Activated CD4-positive, alpha-beta T cell treated with anti-CD3 and anti-CD28 coated beads for 24 hours (primary cell): ENCODE results near the gene CHI3L1.

Experiments
- DNase-seq, 2 donors: peaks; one replicate each; pipeline ENCODE4 v3.0.0-alpha.2; 2020; ENCODE audit warnings: low read depth in 2 of 2

Gene CHI3L1

GRCh38 chr1:203168991-203169390, 17.5 kb downstream of the CHI3L1 start:
- DNase-seq: no peak

DNA sequence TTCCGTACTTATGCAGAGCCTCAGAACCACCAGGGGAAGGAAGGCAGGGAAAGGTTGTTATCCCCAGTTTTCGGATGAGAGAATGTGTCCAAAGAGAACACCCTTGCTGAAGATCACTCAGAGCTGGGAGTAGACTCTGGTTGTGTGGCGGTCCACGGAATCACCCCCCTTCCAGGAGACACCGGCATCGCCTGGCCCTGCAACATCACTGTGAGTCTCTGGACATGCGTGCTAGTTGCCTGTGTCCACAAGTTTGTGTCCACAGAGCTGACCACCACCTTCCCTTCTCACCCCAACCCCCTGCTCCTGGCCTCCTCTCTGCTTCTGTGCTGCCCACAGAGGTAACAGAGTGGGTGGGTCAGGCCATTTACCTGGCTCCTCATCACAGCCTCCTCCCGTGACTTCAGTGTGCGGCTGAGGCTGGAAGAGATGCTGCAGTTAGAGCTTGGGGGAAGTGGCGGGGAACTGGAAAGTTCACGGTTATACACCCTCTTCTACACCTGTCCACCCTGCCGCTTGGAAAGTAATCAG, 18.2 kb downstream of the CHI3L1 start:
- DNase-seq: no peak

GRCh38 chr1:203167913-203168200, 18.6 kb downstream of the CHI3L1 start:
- no peak for DNase-seq

DNA sequence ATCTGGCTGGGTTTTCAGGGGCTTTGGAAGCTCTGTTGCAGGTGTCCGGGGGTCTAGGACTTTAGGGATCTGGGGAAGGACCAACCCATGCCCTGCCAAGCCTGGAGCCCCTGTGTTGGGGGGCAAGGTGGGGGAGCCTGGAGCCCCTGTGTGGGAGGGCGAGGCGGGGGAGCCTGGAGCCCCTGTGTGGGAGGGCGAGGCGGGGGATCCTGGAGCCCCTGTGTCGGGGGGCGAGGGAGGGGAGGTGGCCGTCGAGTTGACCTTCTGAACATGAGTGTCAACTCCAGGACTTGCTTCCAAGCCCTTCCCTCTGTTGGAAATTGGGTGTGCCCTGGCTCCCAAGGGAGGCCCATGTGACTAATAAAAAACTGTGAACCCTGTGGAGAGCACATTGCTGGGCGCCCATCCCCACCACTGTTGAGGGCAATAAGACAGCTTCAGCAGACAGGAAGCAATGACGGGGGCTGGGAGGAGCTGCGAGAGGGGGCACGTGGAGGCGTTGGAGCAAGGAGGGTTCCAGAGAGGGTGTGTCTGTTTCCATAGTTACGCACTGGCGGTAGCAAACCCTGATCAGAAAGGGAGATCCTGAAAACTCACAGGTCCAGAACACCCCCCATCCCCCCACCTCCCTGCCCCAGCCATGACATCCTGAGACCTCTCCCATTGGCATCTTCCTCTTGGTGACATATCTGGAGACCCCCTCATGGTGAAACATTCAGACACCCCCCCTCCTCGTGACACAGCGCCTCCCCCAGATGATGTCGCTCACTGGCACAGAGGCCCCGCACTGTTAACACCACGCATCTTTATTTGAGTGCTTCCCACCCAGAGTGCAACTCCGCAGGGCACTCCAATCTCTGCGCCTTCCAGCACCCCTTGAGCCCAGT, 19.2 kb downstream of the CHI3L1 start:
- DNase-seq: no peak

GRCh38 chr1:203166192-203166940, 20.1 kb downstream of the CHI3L1 start:
- DNase-seq: no peak

GRCh38 chr1:203165800-203166161, 20.7 kb downstream of the CHI3L1 start:
- no peak for DNase-seq

- no peak for DNase-seq
Observed at GRCh38 chr1:203165101-203165799, 21.3 kb downstream of the CHI3L1 start.

DNA sequence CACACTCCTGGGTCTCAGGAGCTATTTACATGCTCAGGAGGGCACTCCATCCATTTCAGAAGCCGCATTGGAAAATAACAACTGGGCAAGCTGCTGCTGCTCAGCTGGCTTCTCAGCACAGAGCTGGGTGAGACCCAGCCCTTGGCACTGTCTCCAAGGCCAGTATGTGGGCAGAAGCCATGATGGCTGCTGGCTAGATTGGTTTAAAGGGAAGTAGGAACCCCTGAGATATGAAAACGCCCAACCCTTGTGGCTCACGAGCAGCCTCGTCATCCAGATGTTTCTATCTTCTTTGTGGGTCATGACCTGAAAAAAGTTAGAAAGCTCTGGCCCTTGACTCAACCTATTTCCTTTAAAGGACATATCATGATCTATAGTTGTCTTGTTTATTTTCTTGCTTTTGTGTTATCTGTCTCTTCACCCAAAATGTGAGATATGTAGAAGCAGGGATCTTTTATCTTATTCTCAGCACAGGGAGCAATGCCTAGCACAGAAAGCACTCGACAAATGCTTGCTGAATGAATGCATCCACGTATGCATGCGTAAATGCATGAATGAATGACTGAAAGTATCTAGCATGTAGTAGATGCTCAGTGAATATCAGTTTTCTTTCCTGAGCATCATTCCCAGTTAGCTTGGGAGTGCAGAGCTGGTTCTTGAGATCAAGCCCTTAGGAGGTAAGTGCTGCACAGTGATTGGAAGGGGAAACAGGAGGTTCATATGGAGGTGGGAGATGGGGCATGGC, 22.4 kb downstream of the CHI3L1 start:
- no peak for DNase-seq

DNA sequence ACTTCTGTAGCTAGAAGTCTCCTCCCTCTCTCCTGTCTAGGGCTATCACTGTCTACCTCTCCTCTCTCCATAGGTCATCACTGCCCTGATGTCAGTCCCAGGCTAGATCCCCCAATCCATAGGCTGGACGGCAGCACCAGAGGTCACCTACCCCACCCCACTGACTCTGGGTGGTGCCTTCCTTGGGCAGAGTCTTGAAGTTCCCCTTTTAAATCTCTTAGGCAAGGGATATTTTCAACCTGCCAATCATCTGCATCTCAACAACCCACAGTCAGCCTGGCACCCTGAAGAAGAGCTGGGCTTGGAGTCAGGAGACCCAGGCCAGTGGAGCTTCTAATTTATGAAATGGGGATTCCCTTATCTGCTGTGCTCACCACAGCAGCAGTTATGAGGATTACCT, 24.1 kb downstream of the CHI3L1 start:
- DNase-seq: no peak

DNA sequence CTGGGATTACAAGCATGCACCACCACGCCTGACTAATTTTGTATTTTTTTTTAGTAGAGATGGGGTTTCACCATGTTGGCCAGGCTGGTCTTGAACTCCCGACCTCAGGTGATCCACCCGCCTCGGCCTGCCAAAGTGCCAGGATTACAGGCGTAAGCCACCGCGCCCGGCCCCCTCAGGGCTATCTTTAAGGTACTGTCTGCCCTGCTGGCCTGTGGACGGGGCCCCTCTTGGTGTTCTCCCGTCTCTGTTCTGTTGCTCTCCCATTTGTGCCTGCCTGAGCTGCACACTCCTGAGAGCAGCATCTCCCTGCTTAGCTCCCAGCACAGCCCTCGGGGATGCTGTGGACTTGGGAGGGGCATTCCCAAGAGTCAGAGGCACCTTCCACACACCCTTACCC, 24.8 kb downstream of the CHI3L1 start:
- no peak for DNase-seq

GRCh38 chr1:203161175-203161574, 25.3 kb downstream of the CHI3L1 start:
- DNase-seq: no peak

DNA sequence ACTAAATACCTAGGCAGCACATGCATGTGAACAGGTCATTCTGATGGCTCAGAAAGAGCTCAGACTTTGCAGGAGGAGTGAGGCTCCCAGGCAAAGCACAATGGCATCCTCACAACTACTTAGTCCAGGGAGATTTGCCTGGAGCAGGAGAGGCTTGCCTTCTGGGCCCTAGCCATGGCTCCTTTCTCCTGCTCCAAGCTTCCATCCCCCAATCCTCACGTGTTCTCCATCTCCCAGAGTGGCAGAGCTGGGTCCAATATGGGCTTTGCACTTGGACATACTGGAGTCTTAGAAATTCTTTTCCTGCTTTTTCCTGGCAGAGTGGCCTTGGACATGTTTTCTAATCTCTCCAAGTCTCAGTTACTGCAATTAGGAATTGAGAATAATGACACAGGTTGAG, 26.7 kb downstream of the CHI3L1 start:
- DNase-seq: no peak

- DNase-seq: no peak
Observed at GRCh38 chr1:203158960-203159665, 27.4 kb downstream of the CHI3L1 start.

DNA sequence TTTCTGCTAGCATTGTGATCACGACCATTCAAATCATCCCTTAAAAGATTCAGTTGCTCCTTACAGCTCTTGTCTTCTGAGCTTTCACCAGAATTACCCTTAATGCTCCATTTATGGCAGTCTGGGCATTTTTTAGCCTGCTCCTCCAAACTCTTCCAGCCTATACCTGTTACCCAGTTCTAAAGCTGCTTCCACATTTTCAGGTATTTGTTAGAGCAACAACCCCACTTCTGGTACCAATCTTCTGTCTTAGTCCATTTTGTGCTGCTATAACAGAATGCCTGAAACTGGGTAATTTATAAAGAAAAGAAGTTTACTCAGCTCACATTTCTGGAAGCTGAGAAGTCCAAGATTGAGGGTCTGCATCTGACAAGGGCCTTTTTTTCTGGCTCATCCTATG, 28.1 kb downstream of the CHI3L1 start:
- no peak for DNase-seq

DNA sequence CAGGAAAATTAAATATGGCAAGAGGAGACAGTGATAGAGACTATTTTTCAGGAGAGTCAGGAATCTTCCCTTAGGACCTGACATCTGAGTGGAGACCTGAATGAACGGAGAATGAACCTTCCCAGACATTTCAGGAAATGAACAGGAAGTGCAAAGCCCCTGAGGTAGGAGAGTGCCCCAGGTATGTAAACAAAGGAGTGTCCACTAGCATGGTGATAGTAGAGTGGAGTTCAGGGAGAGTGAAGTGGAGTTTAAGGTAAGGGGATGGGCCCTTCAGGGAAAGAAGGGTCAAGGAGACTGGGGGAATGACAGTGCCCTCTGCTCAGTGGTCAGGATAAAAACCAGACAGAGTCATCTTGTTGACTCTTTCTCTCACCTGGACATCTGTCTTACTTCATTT, 30.2 kb downstream of the CHI3L1 start:
- DNase-seq: no peak

GRCh38 chr1:203153989-203154821, 32.3 kb downstream of the CHI3L1 start:
- no peak for DNase-seq

DNA sequence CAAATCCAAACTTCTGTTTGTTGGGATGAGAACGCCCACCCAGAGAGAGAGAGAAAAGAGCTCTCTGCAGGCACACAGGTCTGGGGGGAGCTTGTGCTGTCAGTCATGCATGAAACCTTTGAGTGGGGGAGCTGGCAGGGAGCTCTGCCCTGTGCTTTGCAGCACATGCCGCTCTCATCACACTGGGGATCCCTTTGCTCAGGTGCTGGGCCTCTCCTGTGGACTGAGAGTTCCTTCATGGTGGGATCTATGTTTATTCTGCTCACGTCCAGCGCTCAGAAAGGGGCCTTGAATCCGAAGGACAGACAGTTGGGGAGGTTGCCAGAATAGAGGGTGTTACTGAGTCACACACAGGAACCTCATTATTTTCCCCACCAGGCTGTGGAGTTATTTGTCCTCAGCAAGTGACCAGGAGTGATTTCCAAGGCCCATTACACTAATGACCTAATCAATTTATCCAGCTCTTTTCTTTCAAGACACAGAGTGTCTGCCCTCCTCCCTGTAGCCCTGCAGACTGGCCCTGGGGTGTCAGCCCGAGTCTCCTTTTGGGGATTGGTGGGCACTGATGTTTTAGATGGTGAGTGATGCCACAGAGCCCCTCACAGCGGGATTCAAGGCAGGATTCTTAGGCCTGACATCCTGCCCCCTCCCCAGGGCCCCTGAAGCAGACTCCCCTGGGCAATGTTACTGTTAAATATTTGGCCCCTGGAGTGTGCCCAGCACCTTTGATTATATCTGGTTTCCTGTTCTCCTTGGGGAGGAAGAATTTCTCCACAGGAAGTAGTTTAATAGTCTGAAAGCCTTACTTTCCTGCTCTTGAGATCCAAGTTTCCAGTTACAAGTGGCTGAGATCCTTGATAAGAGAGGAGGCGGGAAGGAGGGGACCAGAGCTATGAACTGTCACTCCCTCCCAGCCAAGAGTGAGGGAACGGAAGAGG, 33.2 kb downstream of the CHI3L1 start:
- no peak for DNase-seq

DNA sequence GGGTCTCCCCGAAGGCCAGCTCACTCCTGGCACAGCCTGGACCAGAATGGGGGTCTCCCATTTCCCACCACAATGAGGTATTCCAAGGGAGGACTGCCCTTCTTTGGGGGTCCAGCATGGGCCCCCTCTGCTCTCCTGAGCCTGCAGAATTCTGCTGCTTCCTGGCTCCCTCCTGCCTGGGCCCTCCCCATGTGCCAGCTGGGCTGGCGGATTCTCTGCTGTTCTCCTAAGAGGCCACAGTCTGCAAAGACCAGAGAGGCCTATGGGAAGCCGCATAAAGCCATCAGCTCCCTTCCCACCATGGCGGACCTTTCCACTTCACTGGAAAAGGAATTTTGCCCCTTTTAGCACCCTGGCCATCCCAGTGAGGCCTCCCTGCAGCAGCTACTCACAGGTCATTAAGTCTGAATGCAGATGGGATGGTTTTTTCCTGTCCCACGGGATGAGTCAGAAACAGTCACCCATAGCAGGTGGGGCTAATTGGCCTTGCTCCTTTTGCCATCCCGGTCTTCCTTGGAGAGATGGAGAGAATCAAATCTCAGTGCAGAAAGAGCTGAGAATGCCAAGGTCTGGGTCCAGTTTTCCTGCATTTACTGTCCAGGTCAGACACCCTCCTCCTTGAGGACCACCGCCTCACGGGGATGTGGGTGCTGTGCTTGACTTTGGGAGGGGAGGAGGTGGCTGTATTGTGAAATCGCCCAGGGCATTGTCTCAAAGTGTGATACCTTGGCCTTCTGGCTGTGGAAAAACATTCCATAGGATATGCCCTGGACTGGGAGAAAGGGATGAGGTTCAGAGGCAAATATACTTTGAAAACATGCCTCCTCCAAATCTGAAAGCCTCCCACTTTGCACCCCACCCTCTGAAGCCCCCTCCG, 34.1 kb downstream of the CHI3L1 start:
- no peak for DNase-seq
